ENCODE measurements around the gene ODAD3. TPM values are rescaled to one million over a fixed set of nuclear protein-coding genes. Genes with fewer than 3 reads are reported as not detected.
A peak's percentile ranks its signal among the peaks of the same experiment; 100 is the strongest.
"Not testable (repeated sequence)": the region's sequence is repeated elsewhere in the genome, so short reads cannot be mapped to it uniquely, and the experiment has no call there.

The ODAD3 gene
- total and polyA plus RNA-seq, 12 donors, result 0.17 to 2.2 (median 0.37) TPM; not detected in 1

- Histone ChIP-seq H3K27ac (no peak overlapping the region), H3K27me3 (peaks cover 5 to 63% (median 51%) of the 10 kb centered on the region in 7 donors), H3K4me3 (peak overlapping the region in 8 of 10 donors; percentile 9 to 44 (median 24)), H3K4me1 (peaks cover 10 to 46% (median 35%) of the 10 kb centered on the region in 9 donors), H3K9me3 (no peaks in the 10 kb centered on the region), H3K36me3 (peaks cover 0 to 10% (median 3%) of the 10 kb centered on the region in 9 donors)
- 18 to 21% methylated on average over 35 to 62 of the region's 62 CpGs for WGBS, 2 donors
- peak in 2 of 8 donors; percentile 6 to 27 for ATAC-seq
- DNase-seq, result peak in 1 of 2 donors; percentile 38
- intact Hi-C loops (cut with DNase I), result no loop called here
- no peak for TF ChIP-seq CTCF (IDR thresholded peaks at IDR 0.05)
Observed at GRCh38 chr19:11479090-11479897, 44.4 kb upstream of the ODAD3 start.

GRCh38 chr19:11478167-11479089, 43.5 kb upstream of the ODAD3 start:
- Histone ChIP-seq H3K4me1 (peaks cover 10 to 45% (median 34%) of the 10 kb centered on the region in 9 donors), H3K4me3 (no peak overlapping the region), H3K27ac (no peak overlapping the region), H3K27me3 (peaks cover 5 to 59% (median 44%) of the 10 kb centered on the region in 7 donors), H3K36me3 (peaks cover 0 to 1% (median 0%) of the 10 kb centered on the region in 9 donors), H3K9me3 (no peaks in the 10 kb centered on the region)
- 47 to 60% methylated on average over 19 of the region's 19 CpGs for WGBS, 2 donors
- DNase-seq (no peak), ATAC-seq (no peak)
- intact Hi-C loops (cut with DNase I), result no loop called here
- TF ChIP-seq CTCF (IDR thresholded peaks at IDR 0.05), result no peak

- Histone ChIP-seq H3K36me3 (no peaks in the 10 kb centered on the region), H3K9me3 (no peaks in the 10 kb centered on the region), H3K4me3 (no peak overlapping the region), H3K27ac (no peak overlapping the region), H3K27me3 (peaks cover 0 to 34% (median 19%) of the 10 kb centered on the region in 7 donors), H3K4me1 (peaks cover 0 to 20% (median 16%) of the 10 kb centered on the region in 9 donors)
- ATAC-seq (no peak), DNase-seq (no peak)
- WGBS, 2 donors, result 80 to 82% methylated on average over 8 of the region's 8 CpGs
- no peak for TF ChIP-seq CTCF (IDR thresholded peaks at IDR 0.05)
- intact Hi-C loops (cut with DNase I), result no loop called here
Observed at GRCh38 chr19:11475861-11476260, 40.9 kb upstream of the ODAD3 start.

GRCh38 chr19:11475343-11475742, 40.4 kb upstream of the ODAD3 start:
- intact Hi-C loops (cut with DNase I); ATAC-seq; DNase-seq; H3K4me3 ChIP-seq; H3K27ac ChIP-seq; H3K36me3 ChIP-seq; H3K9me3 ChIP-seq: not testable (repeated sequence)
- Histone ChIP-seq H3K4me1 (peaks cover 0 to 17% (median 11%) of the 10 kb centered on the region in 9 donors), H3K27me3 (peaks cover 0 to 28% (median 13%) of the 10 kb centered on the region in 7 donors)
- 86 to 96% methylated on average over 3 of the region's 3 CpGs for WGBS, 2 donors

All from heart right ventricle (tissue), 16 donors.